Cardiac muscle cell (in vitro differentiated cells and primary cell): Measurements from ENCODE around the gene GIPC3. TPM values are rescaled to one million over a fixed set of nuclear protein-coding genes. Genes with fewer than 3 reads are reported as not detected.

Experiments used
- DNase-seq, 2 donors: peaks; one replicate each; pipeline versions ENCODE4 v3.0.0 to v3.0.0-alpha.2; 2010 to 2017; ENCODE audit warnings: low read depth in 1 of 2, low spot score in 1 of 2
- H3K27ac ChIP-seq: fragments of 200-600 bp; sonication (generic); 2 replicates; pipeline ENCODE4 v1.5.1; 2016
- H3K27me3 ChIP-seq: fragments of 200-600 bp; sonication (generic); 2 replicates; pipeline ENCODE4 v1.6.0; 2016; ENCODE audit warnings: control low read depth
- H3K36me3 ChIP-seq: fragments of 200-600 bp; sonication (generic); 2 replicates; pipeline ENCODE4 v1.5.1; 2016; ENCODE audit warnings: control low read depth
- H3K4me1 ChIP-seq: fragments of 200-600 bp; sonication (generic); 2 replicates; pipeline ENCODE4 v1.8.1; 2017; ENCODE audit warnings: low read depth, mild to moderate bottlenecking, mixed run types
- H3K4me3 ChIP-seq: fragments of 200-600 bp; sonication (generic); 2 replicates; pipeline ENCODE4 v1.5.1; 2016; ENCODE audit warnings: mild to moderate bottlenecking
- H3K9me3 ChIP-seq: fragments of 200-600 bp; sonication (generic); 2 replicates; pipeline ENCODE4 v1.5.1; 2017; ENCODE audit warnings: low read depth, mild to moderate bottlenecking, control low read depth
- polyA plus RNA-seq: library from polyadenylated mRNA; unstranded; fragments of >200 nt; fragmentation: Nextera tagmentation; extraction: Ambion mirVana; gene quantifications from 2 replicates; pipeline ENCODE4 v1.2.1, GENCODE V29; 2016
- total RNA-seq: library from RNA; depleted of rRNA; stranded (reverse); fragments of >200 nt; gene quantifications from 2 replicates; pipeline ENCODE4 v1.2.3, GENCODE V29; 2016
- TF ChIP-seq, protein P1 (sequence below): IDR thresholded peaks from 2 replicates; pipeline ENCODE4 v1.5.1; 2012; ENCODE audit warnings: low read depth, mild to moderate bottlenecking, low read length

Gene GIPC3
- total and polyA plus RNA-seq, 2 experiments from 2014 or later = 0.13 to 0.54 TPM

GRCh38 chr19:3537438-3538240 lies 47.6 kb upstream of the GIPC3 start:
- TF ChIP-seq, protein P1, sequence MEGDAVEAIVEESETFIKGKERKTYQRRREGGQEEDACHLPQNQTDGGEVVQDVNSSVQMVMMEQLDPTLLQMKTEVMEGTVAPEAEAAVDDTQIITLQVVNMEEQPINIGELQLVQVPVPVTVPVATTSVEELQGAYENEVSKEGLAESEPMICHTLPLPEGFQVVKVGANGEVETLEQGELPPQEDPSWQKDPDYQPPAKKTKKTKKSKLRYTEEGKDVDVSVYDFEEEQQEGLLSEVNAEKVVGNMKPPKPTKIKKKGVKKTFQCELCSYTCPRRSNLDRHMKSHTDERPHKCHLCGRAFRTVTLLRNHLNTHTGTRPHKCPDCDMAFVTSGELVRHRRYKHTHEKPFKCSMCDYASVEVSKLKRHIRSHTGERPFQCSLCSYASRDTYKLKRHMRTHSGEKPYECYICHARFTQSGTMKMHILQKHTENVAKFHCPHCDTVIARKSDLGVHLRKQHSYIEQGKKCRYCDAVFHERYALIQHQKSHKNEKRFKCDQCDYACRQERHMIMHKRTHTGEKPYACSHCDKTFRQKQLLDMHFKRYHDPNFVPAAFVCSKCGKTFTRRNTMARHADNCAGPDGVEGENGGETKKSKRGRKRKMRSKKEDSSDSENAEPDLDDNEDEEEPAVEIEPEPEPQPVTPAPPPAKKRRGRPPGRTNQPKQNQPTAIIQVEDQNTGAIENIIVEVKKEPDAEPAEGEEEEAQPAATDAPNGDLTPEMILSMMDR = no peak
- Histone ChIP-seq H3K27ac (peak overlapping the region; percentile 48), H3K4me3 (no peak overlapping the region), H3K4me1 (no peaks in the 10 kb centered on the region), H3K36me3 (peaks cover 15% of the 10 kb centered on the region), H3K27me3 (no peaks in the 10 kb centered on the region), H3K9me3 (no peaks in the 10 kb centered on the region)
- DNase-seq = no peak

DNA sequence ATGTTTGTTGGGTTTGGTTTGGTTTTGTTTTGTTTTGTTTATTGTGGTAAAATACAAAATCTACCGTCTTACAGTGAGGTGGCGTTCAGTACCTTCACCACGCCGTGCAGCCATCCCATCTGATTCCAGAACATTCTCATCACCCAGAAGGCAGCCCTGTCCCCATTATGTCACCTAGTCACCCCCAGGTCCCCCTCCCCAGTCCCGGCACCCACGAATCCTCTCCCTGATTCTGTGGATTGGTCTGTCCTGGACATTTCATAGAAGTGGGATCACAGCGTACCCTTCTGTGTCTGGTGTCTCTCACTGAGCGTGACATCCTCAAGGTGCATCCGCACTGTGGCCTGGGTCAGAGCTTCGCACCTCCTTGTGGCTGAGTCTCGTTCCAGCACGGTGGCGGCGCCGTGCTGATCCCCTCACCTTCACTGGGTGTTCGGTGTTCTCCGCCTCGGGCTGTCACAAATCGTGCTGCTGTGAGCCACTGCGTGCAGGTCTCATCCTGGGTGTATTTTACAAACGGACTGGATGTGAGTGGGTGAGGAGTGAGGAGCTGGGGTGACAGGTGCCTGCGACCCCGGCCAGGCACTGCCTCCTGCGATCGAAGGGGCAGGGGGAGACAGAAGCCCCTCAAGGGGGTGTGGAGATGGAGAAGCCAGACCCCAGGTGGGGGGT lies 46.9 kb upstream of the GIPC3 start:
- Histone ChIP-seq H3K9me3 (no peaks in the 10 kb centered on the region), H3K27me3 (no peaks in the 10 kb centered on the region)

GRCh38 chr19:3538965-3539755 lies 46.1 kb upstream of the GIPC3 start, which contains the start of gene TEKTIP1:
TSS of gene TEKTIP1 (plus strand) at chr19:3539174. CDS start at chr19:3539178, 4 bp downstream.
- Histone ChIP-seq H3K4me3 (no peak within 1 kb of the TSS), H3K36me3 (peaks cover 8% of the 10 kb centered on the region), H3K9me3 (no peaks in the 10 kb centered on the region), H3K27ac (peak within 1 kb of the TSS; percentile 51), H3K27me3 (no peaks in the 10 kb centered on the region), H3K4me1 (no peaks in the 10 kb centered on the region)
- DNase-seq = no peak
- TF ChIP-seq, protein P1 = no peak

More for the DNA sequence above, 46.9 kb upstream of the GIPC3 start:
- Histone ChIP-seq H3K4me3 (no peak overlapping the region), H3K4me1 (no peaks in the 10 kb centered on the region), H3K36me3 (peaks cover 8% of the 10 kb centered on the region), H3K27ac (no peak overlapping the region)
- no peak for DNase-seq
- TF ChIP-seq, protein P1 = no peak

GRCh38 chr19:3539756-3540118 lies 45.5 kb upstream of the GIPC3 start:
- no peak for DNase-seq
- peaks cover 8% of the 10 kb centered on the region for H3K36me3 ChIP-seq
- TF ChIP-seq, protein P1 = no peak

DNA sequence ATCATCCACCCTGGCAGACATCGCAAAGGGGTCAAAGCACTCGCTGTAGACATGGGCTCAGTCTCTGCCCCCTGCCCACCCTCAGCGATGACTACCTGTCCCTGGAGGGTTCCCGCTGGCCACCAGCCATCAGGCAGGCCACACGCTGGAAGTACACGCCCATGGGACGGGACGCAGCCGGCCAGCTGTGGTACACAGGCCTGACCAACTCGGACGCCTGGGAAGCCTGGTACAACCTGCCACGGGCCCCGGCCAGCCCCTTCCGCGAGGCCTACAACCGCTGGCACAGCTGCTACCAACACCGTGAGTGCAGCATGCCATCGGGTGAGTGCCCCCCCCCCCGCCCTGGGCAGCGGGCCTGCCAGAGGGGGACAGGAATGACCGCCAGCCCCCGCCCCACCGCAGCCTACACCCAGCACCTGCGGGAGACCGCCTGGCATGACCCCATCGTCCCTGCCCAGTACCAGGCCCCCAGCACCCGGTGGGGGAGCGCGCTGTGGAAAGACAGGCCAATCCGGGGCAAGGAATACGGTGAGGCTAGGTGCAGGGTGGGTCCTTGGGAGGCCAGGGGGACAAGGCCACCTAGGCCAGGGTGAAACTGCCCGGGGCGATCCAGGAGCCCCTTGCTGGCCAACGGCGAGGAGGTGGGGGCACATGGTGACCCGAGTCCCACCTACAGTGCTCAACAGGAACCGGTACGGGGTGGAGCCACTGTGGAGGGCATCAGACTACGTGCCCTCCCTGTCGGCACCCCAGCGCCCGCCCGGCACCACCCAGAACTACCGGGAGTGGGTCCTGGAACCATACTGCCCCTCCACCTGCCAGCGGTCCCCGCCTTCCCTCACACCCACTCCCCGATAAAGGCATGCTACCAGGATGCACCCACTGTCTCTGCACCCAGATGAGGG lies 41.9 kb upstream of the GIPC3 start:
- no peaks in the 10 kb centered on the region for H3K4me1 ChIP-seq
- H3K4me3 ChIP-seq = no peak overlapping the region
- no peaks in the 10 kb centered on the region for H3K9me3 ChIP-seq
- H3K36me3 ChIP-seq = no peaks in the 10 kb centered on the region
- TF ChIP-seq, protein P1 = no peak
- H3K27me3 ChIP-seq = no peaks in the 10 kb centered on the region
- no peak for DNase-seq
- H3K27ac ChIP-seq = no peak overlapping the region

More at GRCh38 chr19:3539756-3540118, 45.5 kb upstream of the GIPC3 start:
- Histone ChIP-seq H3K9me3 (no peaks in the 10 kb centered on the region), H3K4me3 (no peak overlapping the region), H3K4me1 (no peaks in the 10 kb centered on the region), H3K27me3 (no peaks in the 10 kb centered on the region), H3K27ac (peak overlapping the region; percentile 51)
